HepG2 (cell line): ENCODE results near the gene TMEM86B. TPM values are rescaled to one million over a fixed set of nuclear protein-coding genes. Genes with fewer than 3 reads are reported as not detected.

Source experiments
- ARID5B ChIP-seq: IDR thresholded peaks from 2 replicates; pipeline ENCODE4 v1.4.0; 2020; ENCODE audit warnings: mild to moderate bottlenecking, missing genetic modification reagents
- DZIP1 ChIP-seq: sonication (generic); formaldehyde crosslinking; IDR thresholded peaks from 2 replicates; pipeline ENCODE4 v1.5.0; 2020; ENCODE audit warnings: mild to moderate bottlenecking, missing genetic modification reagents
- GFI1 ChIP-seq: sonication (generic); formaldehyde crosslinking; IDR thresholded peaks from 2 replicates; pipeline ENCODE4 v1.5.0; 2020; ENCODE audit warnings: missing genetic modification reagents, mild to moderate bottlenecking, borderline replicate concordance
- HCFC1 ChIP-seq: fragments of 150-350 bp; IDR thresholded peaks from 2 replicates; pipeline ENCODE4 v1.6.1; 2014; ENCODE audit warnings: low read depth, low read length
- ISX ChIP-seq: sonication (generic); formaldehyde crosslinking; conservative IDR thresholded peaks from 2 replicates; pipeline ENCODE4 v1.5.0; 2020; ENCODE audit warnings: missing genetic modification reagents
- KMT2B ChIP-seq: IDR thresholded peaks from 2 replicates; pipeline ENCODE4 v1.6.1; 2016; ENCODE audit warnings: missing genetic modification reagents, missing compliant biosample characterization
- PCBP2 ChIP-seq: fragments of 200-400 bp; formaldehyde crosslinking; optimal IDR thresholded peaks from 2 replicates; pipeline ENCODE3; 2018; ENCODE audit warnings: low read length, low read depth; ENCODE audit not compliant: poor library complexity, severe bottlenecking
- RCOR2 ChIP-seq: IDR thresholded peaks from 2 replicates; pipeline ENCODE4 v1.6.1; 2016; ENCODE audit warnings: missing biosample characterization, missing genetic modification reagents
- TBX3 ChIP-seq: fragments of 450-650 bp; IDR thresholded peaks from 2 replicates; pipeline ENCODE4 v1.6.1; 2017; ENCODE audit warnings: antibody characterized with exemption, mild to moderate bottlenecking, inconsistent platforms, borderline replicate concordance
- TERF1 ChIP-seq: sonication (generic); formaldehyde crosslinking; IDR thresholded peaks from 2 replicates; pipeline ENCODE4 v1.8.0; 2022; ENCODE audit warnings: mild to moderate bottlenecking, missing genetic modification reagents, moderate library complexity
- ZNF224 ChIP-seq: sonication (generic); formaldehyde crosslinking; IDR thresholded peaks from 2 replicates; pipeline ENCODE4 v1.5.0; 2020; ENCODE audit warnings: mild to moderate bottlenecking, missing genetic modification reagents
- ZNF251 ChIP-seq: sonication (generic); formaldehyde crosslinking; IDR thresholded peaks from 2 replicates; pipeline ENCODE4 v1.9.0; 2021; ENCODE audit warnings: mild to moderate bottlenecking, missing genetic modification reagents
- ZNF430 ChIP-seq: sonication (generic); formaldehyde crosslinking; IDR thresholded peaks from 2 replicates; pipeline ENCODE4 v1.9.0; 2021; ENCODE audit warnings: mild to moderate bottlenecking, missing genetic modification reagents
- ZNF460 ChIP-seq: sonication (generic); formaldehyde crosslinking; IDR thresholded peaks from 2 replicates; pipeline ENCODE4 v1.5.1; 2020; ENCODE audit warnings: missing genetic modification reagents, mild to moderate bottlenecking, borderline replicate concordance
- ZNF792 ChIP-seq: IDR thresholded peaks from 2 replicates; pipeline ENCODE4 v1.6.1; 2016
- polyA plus RNA-seq, 8 experiments: library from polyadenylated mRNA; depleted of rRNA in 3 of 8; stranded (reverse) in 7 of 8; unstranded in 1 of 8; fragments of >200 nt; fragmentation: Illumina TruSeq in 4 of 8; extraction: Trizol in 4 of 8; gene quantifications; 2 replicates each; pipeline versions ENCODE4 v1.2.1 to v1.2.3, GENCODE V29; 2011 to 2016; ENCODE audit warnings: low read depth in 4 of 8, missing spikeins in 1 of 8, mixed read lengths in 1 of 8; ENCODE audit not compliant: insufficient read depth in 1 of 8
- total RNA-seq, 5 experiments: library from RNA; depleted of rRNA; stranded (reverse); fragments of >200 nt; fragmentation: Illumina TruSeq; extraction: Trizol; gene quantifications; 2 replicates each; pipeline ENCODE4 v1.2.3, GENCODE V29; 2016; ENCODE audit warnings: low read depth in 1 of 5
- TF ChIP-seq, protein P1 (sequence below): sonication (generic); formaldehyde crosslinking; IDR thresholded peaks from 2 replicates; pipeline ENCODE4 v1.5.0; 2020; ENCODE audit warnings: missing genetic modification reagents
- TF ChIP-seq, protein P2 (sequence below): sonication (generic); formaldehyde crosslinking; IDR thresholded peaks from 2 replicates; pipeline ENCODE4 v1.5.0; 2020; ENCODE audit warnings: missing genetic modification reagents, mild to moderate bottlenecking, borderline replicate concordance

The TMEM86B gene
- total and polyA plus RNA-seq, 2 of the 13 experiments (the other 11 are each of a cell fraction or from before 2014, with no cell fraction given): 7.7 to 9.6 TPM

GRCh38 chr19:55258828-55259539 lies 30.4 kb upstream of the TMEM86B start, which contains the start of gene PPP6R1 (continued):
- TF ChIP-seq ARID5B (CRISPR knock-in tag): peak; percentile 82
- peak; percentile 72 for TF ChIP-seq RCOR2 (CRISPR knock-in tag)
- TF ChIP-seq DZIP1 (CRISPR knock-in tag): 0 out of 2 replicates have a peak, but pooled peaks have one; percentile 37
- TF ChIP-seq, protein P1, sequence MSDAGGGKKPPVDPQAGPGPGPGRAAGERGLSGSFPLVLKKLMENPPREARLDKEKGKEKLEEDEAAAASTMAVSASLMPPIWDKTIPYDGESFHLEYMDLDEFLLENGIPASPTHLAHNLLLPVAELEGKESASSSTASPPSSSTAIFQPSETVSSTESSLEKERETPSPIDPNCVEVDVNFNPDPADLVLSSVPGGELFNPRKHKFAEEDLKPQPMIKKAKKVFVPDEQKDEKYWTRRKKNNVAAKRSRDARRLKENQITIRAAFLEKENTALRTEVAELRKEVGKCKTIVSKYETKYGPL (CRISPR knock-in tag): peak; percentile 13; the same call in 1 of the 2 replicates
- no peak for TF ChIP-seq ZNF224 (CRISPR knock-in tag)
- TF ChIP-seq PCBP2: no peak
- TF ChIP-seq ZNF792 (CRISPR knock-in tag): peak; percentile 82
- TF ChIP-seq ZNF430 (CRISPR knock-in tag): peak; percentile 82
- TF ChIP-seq, protein P2, sequence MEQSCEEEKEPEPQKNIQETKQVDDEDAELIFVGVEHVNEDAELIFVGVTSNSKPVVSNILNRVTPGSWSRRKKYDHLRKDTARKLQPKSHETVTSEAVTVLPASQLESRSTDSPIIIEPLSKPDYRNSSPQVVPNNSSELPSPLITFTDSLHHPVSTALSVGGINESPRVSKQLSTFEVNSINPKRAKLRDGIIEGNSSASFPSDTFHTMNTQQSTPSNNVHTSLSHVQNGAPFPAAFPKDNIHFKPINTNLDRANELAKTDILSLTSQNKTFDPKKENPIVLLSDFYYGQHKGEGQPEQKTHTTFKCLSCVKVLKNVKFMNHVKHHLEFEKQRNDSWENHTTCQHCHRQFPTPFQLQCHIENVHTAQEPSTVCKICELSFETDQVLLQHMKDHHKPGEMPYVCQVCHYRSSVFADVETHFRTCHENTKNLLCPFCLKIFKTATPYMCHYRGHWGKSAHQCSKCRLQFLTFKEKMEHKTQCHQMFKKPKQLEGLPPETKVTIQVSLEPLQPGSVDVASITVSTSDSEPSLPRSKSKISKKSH (CRISPR knock-in tag): no peak
- TF ChIP-seq TERF1 (CRISPR knock-in tag): no peak
- no peak; the same call in 1 of the 2 replicates for TF ChIP-seq GFI1 (CRISPR knock-in tag)
- peak; percentile 84 for TF ChIP-seq KMT2B
- no peak for TF ChIP-seq ZNF251 (CRISPR knock-in tag)
- peak; percentile 79; the same call in 1 of the 2 replicates for TF ChIP-seq TBX3
- no peak; the same call in 1 of the 2 replicates for TF ChIP-seq ZNF460 (CRISPR knock-in tag)
- TF ChIP-seq HCFC1: peak; percentile 53; the same call in 1 of the 2 replicates
- no peak for TF ChIP-seq ISX (CRISPR knock-in tag)
